ENCODE measurements around the gene DCLRE1A. TPM values are rescaled to one million over a fixed set of nuclear protein-coding genes. Genes with fewer than 3 reads are reported as not detected.

The DCLRE1A gene
- total RNA-seq, 1 donor from 2014 or later, result 9.2 TPM

- no peaks in the 10 kb centered on the region for H3K9me3 Mint-ChIP-seq
- TF ChIP-seq CTCF (conservative IDR thresholded peaks at IDR 0.05), result no peak
- H3K27ac Mint-ChIP-seq, result no peak overlapping the region
- H3K4me3 Mint-ChIP-seq, result no peak overlapping the region
- no peaks in the 10 kb centered on the region for H3K27me3 Mint-ChIP-seq
- H3K4me1 Mint-ChIP-seq (ENCODE audit: unreplicated experiment), result peaks cover 10% of the 10 kb centered on the region
- peaks cover 31% of the 10 kb centered on the region for H3K36me3 Mint-ChIP-seq
- DNase-seq (ENCODE audit: extremely low spot score, unreplicated experiment), result no peak
These were observed 25.8 kb upstream of the DCLRE1A start for GRCh38 chr10:113879691-113880090.

GRCh38 chr10:113876461-113876860, 22.6 kb upstream of the DCLRE1A start:
- H3K27me3 Mint-ChIP-seq, result no peaks in the 10 kb centered on the region

DNA sequence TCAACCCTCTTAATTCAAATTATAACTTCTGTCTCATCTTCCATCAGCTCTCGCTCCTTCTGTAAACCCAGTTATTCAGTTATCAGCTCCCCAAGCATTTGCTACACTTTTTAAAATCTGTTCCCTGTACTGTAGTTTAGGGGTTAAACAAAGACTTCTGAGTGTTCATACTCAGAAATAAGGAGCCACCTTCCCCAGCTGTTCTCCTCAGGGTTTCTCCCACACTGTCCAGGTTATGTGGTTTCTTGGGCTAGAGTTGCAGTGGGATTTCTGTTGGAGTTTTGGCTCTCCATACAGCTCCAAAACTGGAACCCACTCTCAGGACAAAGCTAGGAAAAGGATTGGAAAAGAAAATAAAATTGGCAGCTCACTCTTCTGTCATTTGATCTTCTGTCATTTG, 21.3 kb upstream of the DCLRE1A start:
- H3K4me1 Mint-ChIP-seq (ENCODE audit: unreplicated experiment), result peaks cover 10% of the 10 kb centered on the region
- H3K4me3 Mint-ChIP-seq, result no peak overlapping the region
- no peak for DNase-seq (ENCODE audit: extremely low spot score, unreplicated experiment)
- no peak for TF ChIP-seq CTCF (conservative IDR thresholded peaks at IDR 0.05)
- no peak overlapping the region for H3K27ac Mint-ChIP-seq
- no peaks in the 10 kb centered on the region for H3K27me3 Mint-ChIP-seq
- peaks cover 36% of the 10 kb centered on the region for H3K36me3 Mint-ChIP-seq
- no peaks in the 10 kb centered on the region for H3K9me3 Mint-ChIP-seq

More at GRCh38 chr10:113876461-113876860, 22.6 kb upstream of the DCLRE1A start:
- Mint-ChIP-seq H3K4me1 (ENCODE audit: unreplicated experiment) (peaks cover 10% of the 10 kb centered on the region), H3K4me3 (no peak overlapping the region), H3K9me3 (no peaks in the 10 kb centered on the region), H3K27ac (no peak overlapping the region), H3K36me3 (peaks cover 30% of the 10 kb centered on the region)
- no peak for TF ChIP-seq CTCF (conservative IDR thresholded peaks at IDR 0.05)
- DNase-seq (ENCODE audit: extremely low spot score, unreplicated experiment), result no peak

- Mint-ChIP-seq H3K27ac (no peak overlapping the region), H3K36me3 (peaks cover 52% of the 10 kb centered on the region), H3K27me3 (no peaks in the 10 kb centered on the region), H3K4me3 (no peak overlapping the region), H3K9me3 (no peaks in the 10 kb centered on the region), H3K4me1 (ENCODE audit: unreplicated experiment) (peaks cover 10% of the 10 kb centered on the region)
- TF ChIP-seq CTCF (conservative IDR thresholded peaks at IDR 0.05), result no peak
- DNase-seq (ENCODE audit: extremely low spot score, unreplicated experiment), result no peak
These were observed 18.5 kb upstream of the DCLRE1A start for GRCh38 chr10:113872139-113873030.

DNA sequence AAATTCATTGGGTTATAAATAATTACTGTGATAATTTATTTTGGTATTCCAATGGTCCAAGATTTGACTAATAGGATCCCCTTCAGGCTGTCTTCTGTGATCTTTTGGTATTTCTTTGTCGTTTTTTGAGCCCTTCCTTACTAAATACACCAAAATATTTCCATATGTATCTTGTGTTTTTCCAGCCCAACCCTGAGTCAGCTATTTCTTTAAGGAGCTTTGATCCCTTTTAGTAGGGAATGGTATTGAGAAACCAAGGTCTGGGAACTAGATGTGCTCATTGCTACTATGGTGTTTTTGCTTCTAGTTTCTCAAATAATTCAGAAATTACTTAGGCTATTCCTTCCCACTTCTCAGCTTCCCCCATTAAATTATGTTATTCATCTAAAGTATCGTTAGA, 15.9 kb upstream of the DCLRE1A start:
- H3K4me3 Mint-ChIP-seq, result no peak overlapping the region
- H3K27ac Mint-ChIP-seq, result no peak overlapping the region
- H3K9me3 Mint-ChIP-seq, result no peaks in the 10 kb centered on the region
- TF ChIP-seq CTCF (conservative IDR thresholded peaks at IDR 0.05), result no peak
- no peaks in the 10 kb centered on the region for H3K27me3 Mint-ChIP-seq
- peaks cover under 1% of the 10 kb centered on the region for H3K4me1 Mint-ChIP-seq (ENCODE audit: unreplicated experiment)
- no peak for DNase-seq (ENCODE audit: extremely low spot score, unreplicated experiment)
- H3K36me3 Mint-ChIP-seq, result peaks cover 50% of the 10 kb centered on the region
